SK-N-SH (cell line): ENCODE measurements around the gene IRF1. TPM values are rescaled to one million over a fixed set of nuclear protein-coding genes. Genes with fewer than 3 reads are reported as not detected.

Source experiments
- CTCF ChIA-PET: fragments of 300-600, 350-600 bp; formaldehyde crosslinking; extraction: SDS; loops from one replicate; lab custom pipeline; 2021; lab: Yijun Ruan, JAX
- POLR2A ChIA-PET: fragments of 350-600 bp; sonication (Branson Sonifier 250); formaldehyde crosslinking; extraction: SDS; loops from one replicate; lab custom pipeline; 2020; ENCODE audit warnings: antibody characterized with exemption, inconsistent platforms; lab: Yijun Ruan, JAX
- DNase-seq: peaks from one replicate; pipeline ENCODE4 v3.0.0; 2012
- H2AFZ ChIP-seq: fragments of 200-600 bp; sonication (generic); 2 replicates; pipeline ENCODE4 v1.8.1; 2016; ENCODE audit warnings: antibody characterized with exemption, mild to moderate bottlenecking, low read depth
- H3F3A ChIP-seq: fragments of 200-600 bp; sonication (generic); replicated peaks from 2 replicates; pipeline ENCODE3; 2016; ENCODE audit warnings: antibody characterized with exemption, mild to moderate bottlenecking; ENCODE audit not compliant: insufficient read depth
- H3K27ac ChIP-seq, 2 experiments: fragments of 200-500 bp in 1 of 2; fragments of 200-600 bp in 1 of 2; sonication (Bioruptor generic) in 1 of 2; sonication (generic), shearing (Covaris generic) in 1 of 2; 2 replicates each; pipeline versions ENCODE4 v1.5.1 to v1.6.1; 2014 to 2016; ENCODE audit warnings: low read depth in 2 of 2, inconsistent platforms in 1 of 2, low read length in 1 of 2, mild to moderate bottlenecking in 1 of 2, mixed read lengths in 1 of 2
- H3K27me3 ChIP-seq: fragments of 200-600 bp; sonication (generic), shearing (Covaris generic); 2 replicates; pipeline ENCODE4 v1.6.1; 2016; ENCODE audit warnings: mixed run types; ENCODE audit not compliant: insufficient read depth
- H3K36me3 ChIP-seq, 2 experiments: fragments of 200-500 bp in 1 of 2; fragments of 200-600 bp in 1 of 2; sonication (Bioruptor generic) in 1 of 2; sonication (generic) in 1 of 2; replicated peaks in 1 of 2; 2 replicates each; pipeline versions ENCODE3 to v1.5.1; 2014 to 2016; ENCODE audit warnings: low read length in 1 of 2, mild to moderate bottlenecking in 1 of 2; ENCODE audit not compliant: insufficient read depth in 2 of 2, control insufficient read depth in 1 of 2
- H3K4me1 ChIP-seq, 2 experiments: fragments of 200-500 bp in 1 of 2; fragments of 200-600 bp in 1 of 2; sonication (Bioruptor generic) in 1 of 2; sonication (generic), shearing (Covaris generic) in 1 of 2; 2 replicates each; pipeline versions ENCODE4 v1.5.1 to v1.6.1; 2014 to 2016; ENCODE audit warnings: low read depth in 1 of 2, low read length in 1 of 2, mixed run types in 1 of 2; ENCODE audit not compliant: insufficient read depth in 2 of 2, control insufficient read depth in 1 of 2
- H3K4me2 ChIP-seq: fragments of 200-600 bp; sonication (generic), shearing (Covaris generic); 2 replicates; pipeline ENCODE4 v1.6.1; 2017; ENCODE audit warnings: mixed run types
- H3K4me3 ChIP-seq, 2 experiments: fragments of 200-500 bp in 1 of 2; fragments of 200-600 bp in 1 of 2; sonication (Bioruptor generic) in 1 of 2; sonication (generic), shearing (Covaris generic) in 1 of 2; 2 replicates each; pipeline versions ENCODE4 v1.5.1 to v1.8.1; 2014 to 2016; ENCODE audit warnings: low read depth in 2 of 2, inconsistent platforms in 1 of 2, low read length in 1 of 2, mild to moderate bottlenecking in 1 of 2, mixed read lengths in 1 of 2, moderate library complexity in 1 of 2
- H3K79me2 ChIP-seq: fragments of 200-600 bp; sonication (generic); 2 replicates; pipeline ENCODE4 v1.8.1; 2017; ENCODE audit warnings: mild to moderate bottlenecking; ENCODE audit not compliant: insufficient read depth
- H3K9ac ChIP-seq: fragments of 200-600 bp; sonication (generic); 2 replicates; pipeline ENCODE4 v1.6.1; 2017; ENCODE audit warnings: mixed run types
- H3K9me2 ChIP-seq: fragments of 200-600 bp; sonication (generic); 2 replicates; pipeline ENCODE4 v1.6.1; 2017; ENCODE audit warnings: mixed run types
- H3K9me3 ChIP-seq: fragments of 200-600 bp; sonication (generic); 2 replicates; pipeline ENCODE4 v1.6.1; 2017; ENCODE audit warnings: mixed run types, mild to moderate bottlenecking, moderate library complexity
- H4K20me1 ChIP-seq: fragments of 200-600 bp; sonication (generic); 2 replicates; pipeline ENCODE4 v1.6.1; 2017; ENCODE audit warnings: mild to moderate bottlenecking, mixed run types; ENCODE audit not compliant: insufficient read depth
- CHD2 ChIP-seq: fragments of 150-350 bp; IDR thresholded peaks from 2 replicates; pipeline ENCODE4 v1.6.1; 2018; ENCODE audit warnings: low read length; ENCODE audit not compliant: partially characterized antibody
- ELF1 ChIP-seq: IDR thresholded peaks from 2 replicates; pipeline ENCODE4 v1.4.0; 2012
- EP300 ChIP-seq, 2 experiments: IDR thresholded peaks; 2 replicates each; pipeline versions ENCODE4 v1.4.0 to v1.6.1; 2012; ENCODE audit warnings: borderline replicate concordance in 1 of 2, low read depth in 1 of 2, low read length in 1 of 2
- FOSL2 ChIP-seq: IDR thresholded peaks from 2 replicates; pipeline ENCODE4 v1.4.0; 2012; ENCODE audit warnings: low read depth, mild to moderate bottlenecking, moderate library complexity, borderline replicate concordance
- FOXJ3 ChIP-seq: sonication (generic); formaldehyde crosslinking; IDR thresholded peaks from 2 replicates; pipeline ENCODE4 v1.5.1; 2020; ENCODE audit warnings: mild to moderate bottlenecking, missing genetic modification reagents
- GABPA ChIP-seq: IDR thresholded peaks from 2 replicates; pipeline ENCODE4 v1.4.0; 2012; ENCODE audit warnings: low read depth, mild to moderate bottlenecking
- GATA2 ChIP-seq: sonication (generic); formaldehyde crosslinking; IDR thresholded peaks from 2 replicates; pipeline ENCODE4 v1.5.0; 2020; ENCODE audit warnings: mild to moderate bottlenecking, missing genetic modification reagents
- JUND ChIP-seq: IDR thresholded peaks from 2 replicates; pipeline ENCODE4 v1.4.0; 2012
- MEF2A ChIP-seq: IDR thresholded peaks from 2 replicates; pipeline ENCODE4 v1.4.0; 2012; ENCODE audit warnings: low read depth, borderline replicate concordance
- MXI1 ChIP-seq: IDR thresholded peaks from 2 replicates; pipeline ENCODE4 v1.6.1; 2012; ENCODE audit warnings: mild to moderate bottlenecking, low read depth, low read length, improper control_type of control experiment
- RXRA ChIP-seq: IDR thresholded peaks from 2 replicates; pipeline ENCODE4 v1.4.0; 2012; ENCODE audit warnings: low read depth, mild to moderate bottlenecking, borderline replicate concordance
- SIN3A ChIP-seq: IDR thresholded peaks from 2 replicates; pipeline ENCODE4 v1.6.1; 2012; ENCODE audit warnings: low read depth, mild to moderate bottlenecking, low read length, moderate library complexity, borderline replicate concordance
- SMC3 ChIP-seq: IDR thresholded peaks from 2 replicates; pipeline ENCODE4 v1.6.1; 2012; ENCODE audit warnings: low read depth, low read length, improper control_type of control experiment
- TAF1 ChIP-seq: IDR thresholded peaks from 2 replicates; pipeline ENCODE4 v1.6.1; 2012; ENCODE audit warnings: low read depth, mild to moderate bottlenecking, low read length, moderate library complexity, borderline replicate concordance
- TCF12 ChIP-seq: IDR thresholded peaks from 2 replicates; pipeline ENCODE4 v1.4.0; 2012
- TEAD4 ChIP-seq: IDR thresholded peaks from 2 replicates; pipeline ENCODE4 v1.4.0; 2012; ENCODE audit warnings: mild to moderate bottlenecking, borderline replicate concordance; ENCODE audit not compliant: insufficient read depth
- YY1 ChIP-seq: IDR thresholded peaks from 2 replicates; pipeline ENCODE4 v1.4.0; 2012; ENCODE audit warnings: low read depth, mild to moderate bottlenecking
- WGBS: methylation state at CpG from one replicate; pipeline ENCODE4 v1.1.6; 2017; ENCODE audit warnings: low lambda C conversion rate; 5-methylcytosine and 5-hydroxymethylcytosine counted together
- polyA plus RNA-seq, 3 experiments: library from polyadenylated mRNA; depleted of rRNA; stranded (reverse); fragments of >200 nt; gene quantifications; 2 replicates each; pipeline ENCODE4 v1.2.3, GENCODE V29; 2012
- TF ChIP-seq, protein P1 (sequence below): IDR thresholded peaks from 2 replicates; pipeline ENCODE4 v1.4.0; 2012; ENCODE audit warnings: low read depth, borderline replicate concordance

The IRF1 gene
- polyA plus RNA-seq, 1 of the 3 experiments (the other 2 are of a cell fraction) = 15.2 TPM

DNA sequence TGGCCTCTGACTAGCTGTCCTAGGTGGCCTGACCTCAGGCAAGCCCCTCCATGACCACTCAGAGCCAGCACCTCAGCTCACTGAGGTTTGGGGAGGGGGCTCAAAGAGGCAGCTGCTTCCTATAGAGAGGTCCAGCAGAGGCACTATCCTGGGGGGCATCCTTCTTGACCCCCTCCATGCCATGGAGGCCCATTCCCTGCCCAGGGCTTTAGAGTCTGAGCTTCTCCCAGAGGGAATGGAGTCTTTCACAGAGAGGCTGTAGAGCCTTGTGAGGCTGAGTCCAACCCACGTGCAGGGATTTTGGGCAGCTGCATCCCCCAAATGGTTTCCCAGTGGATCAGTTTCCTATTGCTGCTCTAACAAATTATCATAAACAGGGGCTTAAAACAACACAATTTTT lies 16.9 kb downstream of the IRF1 start:
- 100% methylated on average over 1 of the region's 1 CpG for WGBS

DNA sequence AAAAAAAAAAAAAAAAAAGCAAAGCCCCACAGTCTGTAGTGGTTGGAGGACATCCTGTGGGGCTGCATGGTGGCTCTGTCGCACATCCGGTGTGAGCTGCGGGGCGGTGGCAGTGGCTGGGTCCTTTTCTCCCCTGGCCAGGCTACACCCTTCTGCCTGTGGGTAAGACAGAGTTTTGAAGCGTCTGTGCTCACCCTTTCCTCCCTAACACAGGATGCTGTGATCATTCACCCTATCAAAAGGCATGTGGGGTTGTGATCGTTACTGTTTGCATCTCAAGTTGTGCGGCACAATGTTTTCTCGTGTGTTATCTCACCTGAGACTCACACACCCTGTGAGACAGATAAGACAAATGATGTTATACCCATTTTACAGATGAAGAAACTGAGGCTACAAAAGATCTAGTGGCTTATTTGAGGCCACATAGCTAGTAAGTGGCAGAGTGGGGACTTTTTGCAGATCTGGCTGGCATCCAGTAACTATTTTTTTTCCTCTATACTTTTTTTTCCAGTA lies 17.5 kb downstream of the IRF1 start:
- CTCF ChIA-PET = interaction anchor here (1.0 to 2.6 kb wide), 3 partner anchors 17 to 62 kb away, joined by 3 to 7 read pairs (median 3); partner anchors contain the start of gene IRF1
- Histone ChIP-seq H3K27ac (no peak overlapping the region), H3K79me2 (no peaks in the 10 kb centered on the region), H4K20me1 (no peaks in the 10 kb centered on the region), H3K36me3 (no peaks in the 10 kb centered on the region), H3K4me2 (no peak overlapping the region), H3K9me2 (no peaks in the 10 kb centered on the region), H2AFZ (no peak overlapping the region), H3K4me3 (no peak overlapping the region), H3K9ac (no peak overlapping the region), H3F3A (no peaks in the 10 kb centered on the region), H3K4me1 (peaks cover 0 to 44% of the 10 kb centered on the region in 2 experiments; a peak in 2 of 4 replicates), H3K9me3 (no peaks in the 10 kb centered on the region), H3K27me3 (no peaks in the 10 kb centered on the region)
- WGBS = 94% methylated on average over 8 of the region's 8 CpGs
- POLR2A ChIA-PET = no interaction called here
- no peak for DNase-seq
- no peak for TF ChIP-seq YY1
- no peak for TF ChIP-seq FOSL2
- TF ChIP-seq MEF2A = no peak
- no peak for TF ChIP-seq GATA2 (CRISPR knock-in tag)
- no peak for TF ChIP-seq MXI1

More for the DNA sequence above, 16.9 kb downstream of the IRF1 start:
- H3K36me3 ChIP-seq = no peaks in the 10 kb centered on the region
- no peak overlapping the region for H3K27ac ChIP-seq
- H3K9me2 ChIP-seq = no peaks in the 10 kb centered on the region
- CTCF ChIA-PET = interaction anchor here (1.0 to 2.6 kb wide), 4 partner anchors 16 to 62 kb away, joined by 3 to 7 read pairs (median 5); partner anchors contain the start of gene IRF1
- POLR2A ChIA-PET = no interaction called here
- no peaks in the 10 kb centered on the region for H4K20me1 ChIP-seq
- H3K4me2 ChIP-seq = no peak overlapping the region
- H3K4me3 ChIP-seq = no peak overlapping the region
- DNase-seq = no peak
- no peaks in the 10 kb centered on the region for H3K27me3 ChIP-seq
- no peak overlapping the region for H2AFZ ChIP-seq
- H3K9ac ChIP-seq = no peak overlapping the region
- TF ChIP-seq TCF12 (no peak), ELF1 (no peak), GATA2 (CRISPR knock-in tag) (no peak), SIN3A (no peak), MXI1 (no peak), JUND (no peak), TAF1 (no peak), SMC3 (no peak), FOXJ3 (no peak), GABPA (no peak), CHD2 (no peak), FOSL2 (no peak), RXRA (no peak), EP300 (IDR thresholded peaks at IDR 0.05; ENCODE audit: borderline replicate concordance in 1 of 2, low read depth in 1 of 2, low read length in 1 of 2) (no peak), TEAD4 (no peak)
- TF ChIP-seq, protein P1, sequence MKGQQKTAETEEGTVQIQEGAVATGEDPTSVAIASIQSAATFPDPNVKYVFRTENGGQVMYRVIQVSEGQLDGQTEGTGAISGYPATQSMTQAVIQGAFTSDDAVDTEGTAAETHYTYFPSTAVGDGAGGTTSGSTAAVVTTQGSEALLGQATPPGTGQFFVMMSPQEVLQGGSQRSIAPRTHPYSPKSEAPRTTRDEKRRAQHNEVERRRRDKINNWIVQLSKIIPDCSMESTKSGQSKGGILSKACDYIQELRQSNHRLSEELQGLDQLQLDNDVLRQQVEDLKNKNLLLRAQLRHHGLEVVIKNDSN = no peak
- peaks cover 0 to 44% of the 10 kb centered on the region in 2 experiments; a peak in 2 of 4 replicates for H3K4me1 ChIP-seq
- H3K9me3 ChIP-seq = no peaks in the 10 kb centered on the region
- H3K79me2 ChIP-seq = no peaks in the 10 kb centered on the region
- H3F3A ChIP-seq = no peaks in the 10 kb centered on the region
